AG04450 (cell line): ENCODE results near the gene PPP1R14C. TPM values are rescaled to one million over a fixed set of nuclear protein-coding genes. Genes with fewer than 3 reads are reported as not detected.

Experiments used
- CTCF ChIA-PET: fragments of 300-600, 350-600 bp; formaldehyde crosslinking; extraction: SDS; loops from one replicate; lab custom pipeline; 2022; ENCODE audit warnings: antibody characterized with exemption, inconsistent platforms; lab: Charles Lee
- POLR2A ChIA-PET: fragments of 350-600 bp; formaldehyde crosslinking; extraction: SDS; loops from one replicate; lab custom pipeline; 2021; ENCODE audit warnings: antibody characterized with exemption, inconsistent platforms; lab: Yijun Ruan, JAX
- DNase-seq: peaks from one replicate; pipeline ENCODE4 v3.0.0-alpha.2; 2011; ENCODE audit warnings: low read depth, low spot score
- H3K27ac ChIP-seq: one replicate; pipeline ENCODE4 v1.5.1; 2012; ENCODE audit warnings: low read depth, low read length, control low read depth
- H3K27me3 ChIP-seq: one replicate; pipeline ENCODE4 v1.6.0; 2012; ENCODE audit warnings: low read length; ENCODE audit not compliant: control insufficient read depth, insufficient read depth
- H3K4me3 ChIP-seq: 2 replicates; pipeline ENCODE4 v1.5.1; 2011; ENCODE audit warnings: mild to moderate bottlenecking, low read depth, low read length, control low read depth
- H3K9me3 ChIP-seq: 2 replicates; pipeline ENCODE4 v1.5.1; 2012; ENCODE audit warnings: low read length; ENCODE audit not compliant: control insufficient read depth, insufficient read depth
- polyA plus RNA-seq: library from polyadenylated mRNA; depleted of rRNA; stranded (reverse); fragments of >200 nt; gene quantifications from 2 replicates; pipeline ENCODE4 v1.2.3, GENCODE V29; 2011
- TF ChIP-seq, protein P1 (sequence below): IDR thresholded peaks from 2 replicates; pipeline ENCODE4 v1.5.1; 2011; ENCODE audit warnings: low read depth, low read length, control low read depth, inconsistent platforms

Gene PPP1R14C
- polyA plus RNA-seq, 1 experiment: not detected

GRCh38 chr6:150227281-150227680 lies 84.4 kb downstream of the PPP1R14C start:
- ChIA-PET CTCF (no interaction called here), POLR2A (no interaction called here)
- no peak for DNase-seq
- Histone ChIP-seq H3K27me3 (no peaks in the 10 kb centered on the region), H3K4me3 (no peak overlapping the region), H3K9me3 (no peaks in the 10 kb centered on the region), H3K27ac (no peak overlapping the region)
- TF ChIP-seq, protein P1, sequence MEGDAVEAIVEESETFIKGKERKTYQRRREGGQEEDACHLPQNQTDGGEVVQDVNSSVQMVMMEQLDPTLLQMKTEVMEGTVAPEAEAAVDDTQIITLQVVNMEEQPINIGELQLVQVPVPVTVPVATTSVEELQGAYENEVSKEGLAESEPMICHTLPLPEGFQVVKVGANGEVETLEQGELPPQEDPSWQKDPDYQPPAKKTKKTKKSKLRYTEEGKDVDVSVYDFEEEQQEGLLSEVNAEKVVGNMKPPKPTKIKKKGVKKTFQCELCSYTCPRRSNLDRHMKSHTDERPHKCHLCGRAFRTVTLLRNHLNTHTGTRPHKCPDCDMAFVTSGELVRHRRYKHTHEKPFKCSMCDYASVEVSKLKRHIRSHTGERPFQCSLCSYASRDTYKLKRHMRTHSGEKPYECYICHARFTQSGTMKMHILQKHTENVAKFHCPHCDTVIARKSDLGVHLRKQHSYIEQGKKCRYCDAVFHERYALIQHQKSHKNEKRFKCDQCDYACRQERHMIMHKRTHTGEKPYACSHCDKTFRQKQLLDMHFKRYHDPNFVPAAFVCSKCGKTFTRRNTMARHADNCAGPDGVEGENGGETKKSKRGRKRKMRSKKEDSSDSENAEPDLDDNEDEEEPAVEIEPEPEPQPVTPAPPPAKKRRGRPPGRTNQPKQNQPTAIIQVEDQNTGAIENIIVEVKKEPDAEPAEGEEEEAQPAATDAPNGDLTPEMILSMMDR: no peak

GRCh38 chr6:150228072-150228733 lies 85.4 kb downstream of the PPP1R14C start:
- Histone ChIP-seq H3K27me3 (no peaks in the 10 kb centered on the region), H3K9me3 (no peaks in the 10 kb centered on the region), H3K27ac (no peak overlapping the region), H3K4me3 (no peak overlapping the region)
- CTCF ChIA-PET: no interaction called here
- TF ChIP-seq, protein P1: no peak
- DNase-seq: no peak
- POLR2A ChIA-PET: no interaction called here

DNA sequence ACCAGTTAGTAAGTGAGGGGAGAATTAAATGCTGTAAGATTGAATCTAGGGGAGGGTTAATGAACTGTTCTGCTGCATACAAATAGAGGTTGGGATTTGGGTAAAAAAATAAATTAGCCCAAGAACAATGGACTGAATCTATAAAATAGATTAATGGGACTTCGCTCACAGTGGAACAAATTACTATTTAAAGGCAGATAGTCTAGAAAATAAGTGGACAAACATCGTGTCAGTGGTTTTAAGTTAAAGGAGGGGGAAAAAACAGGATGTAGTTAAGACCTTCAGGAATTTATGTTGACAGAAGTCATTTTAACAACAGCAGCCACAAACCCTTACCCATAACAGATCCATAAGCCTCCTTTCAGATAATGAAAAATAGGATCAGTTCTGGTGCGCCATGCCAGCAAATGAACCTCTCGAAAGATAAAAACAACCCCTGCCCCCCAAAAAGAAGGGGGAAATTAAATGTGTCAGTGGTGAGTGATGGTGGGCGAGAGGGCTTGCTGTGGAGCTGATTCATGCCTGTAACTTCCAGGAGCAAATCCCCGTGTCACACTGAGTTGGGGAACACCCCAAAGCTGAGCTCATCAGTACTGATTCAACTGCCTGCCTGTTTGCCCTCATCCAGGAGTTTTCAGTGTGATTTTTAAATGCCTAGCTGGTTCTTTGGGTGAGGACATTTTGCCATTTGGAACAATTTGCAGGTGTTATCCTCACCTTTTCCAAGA lies 86.8 kb downstream of the PPP1R14C start:
- no peak for DNase-seq
- TF ChIP-seq, protein P1: no peak
- Histone ChIP-seq H3K9me3 (no peaks in the 10 kb centered on the region), H3K4me3 (no peak overlapping the region), H3K27me3 (no peaks in the 10 kb centered on the region), H3K27ac (no peak overlapping the region)
- CTCF ChIA-PET: no interaction called here
- POLR2A ChIA-PET: no interaction called here

GRCh38 chr6:150230164-150230561 lies 87.3 kb downstream of the PPP1R14C start:
- Histone ChIP-seq H3K27ac (no peak overlapping the region), H3K9me3 (no peaks in the 10 kb centered on the region), H3K27me3 (no peaks in the 10 kb centered on the region), H3K4me3 (no peak overlapping the region)
- ChIA-PET POLR2A (no interaction called here), CTCF (no interaction called here)
- TF ChIP-seq, protein P1: no peak
- DNase-seq: no peak

GRCh38 chr6:150230832-150231524 lies 88.1 kb downstream of the PPP1R14C start:
- POLR2A ChIA-PET: no interaction called here

More at GRCh38 chr6:150230832-150231524, 88.1 kb downstream of the PPP1R14C start:
- CTCF ChIA-PET: no interaction called here
- H3K27me3 ChIP-seq: no peaks in the 10 kb centered on the region
- H3K27ac ChIP-seq: no peak overlapping the region
- TF ChIP-seq, protein P1: no peak
- DNase-seq: no peak
- no peak overlapping the region for H3K4me3 ChIP-seq
- no peaks in the 10 kb centered on the region for H3K9me3 ChIP-seq
